SK-N-SH (cell line): Measurements from ENCODE around the gene MRPS6. TPM values are rescaled to one million over a fixed set of nuclear protein-coding genes. Genes with fewer than 3 reads are reported as not detected.

ENCODE experiments used
- CTCF ChIA-PET: fragments of 300-600, 350-600 bp; formaldehyde crosslinking; extraction: SDS; loops from one replicate; lab custom pipeline; 2021; lab: Yijun Ruan, JAX
- POLR2A ChIA-PET: fragments of 350-600 bp; sonication (Branson Sonifier 250); formaldehyde crosslinking; extraction: SDS; loops from one replicate; lab custom pipeline; 2020; ENCODE audit warnings: antibody characterized with exemption, inconsistent platforms; lab: Yijun Ruan, JAX
- DNase-seq: peaks from one replicate; pipeline ENCODE4 v3.0.0; 2012
- H2AFZ ChIP-seq: fragments of 200-600 bp; sonication (generic); 2 replicates; pipeline ENCODE4 v1.8.1; 2016; ENCODE audit warnings: antibody characterized with exemption, mild to moderate bottlenecking, low read depth
- H3F3A ChIP-seq: fragments of 200-600 bp; sonication (generic); replicated peaks from 2 replicates; pipeline ENCODE3; 2016; ENCODE audit warnings: antibody characterized with exemption, mild to moderate bottlenecking; ENCODE audit not compliant: insufficient read depth
- H3K27ac ChIP-seq, 2 experiments: fragments of 200-500 bp in 1 of 2; fragments of 200-600 bp in 1 of 2; sonication (Bioruptor generic) in 1 of 2; sonication (generic), shearing (Covaris generic) in 1 of 2; 2 replicates each; pipeline versions ENCODE4 v1.5.1 to v1.6.1; 2014 to 2016; ENCODE audit warnings: low read depth in 2 of 2, inconsistent platforms in 1 of 2, low read length in 1 of 2, mild to moderate bottlenecking in 1 of 2, mixed read lengths in 1 of 2
- H3K27me3 ChIP-seq: fragments of 200-600 bp; sonication (generic), shearing (Covaris generic); 2 replicates; pipeline ENCODE4 v1.6.1; 2016; ENCODE audit warnings: mixed run types; ENCODE audit not compliant: insufficient read depth
- H3K36me3 ChIP-seq, 2 experiments: fragments of 200-500 bp in 1 of 2; fragments of 200-600 bp in 1 of 2; sonication (Bioruptor generic) in 1 of 2; sonication (generic) in 1 of 2; replicated peaks in 1 of 2; 2 replicates each; pipeline versions ENCODE3 to v1.5.1; 2014 to 2016; ENCODE audit warnings: low read length in 1 of 2, mild to moderate bottlenecking in 1 of 2; ENCODE audit not compliant: insufficient read depth in 2 of 2, control insufficient read depth in 1 of 2
- H3K4me1 ChIP-seq, 2 experiments: fragments of 200-500 bp in 1 of 2; fragments of 200-600 bp in 1 of 2; sonication (Bioruptor generic) in 1 of 2; sonication (generic), shearing (Covaris generic) in 1 of 2; 2 replicates each; pipeline versions ENCODE4 v1.5.1 to v1.6.1; 2014 to 2016; ENCODE audit warnings: low read depth in 1 of 2, low read length in 1 of 2, mixed run types in 1 of 2; ENCODE audit not compliant: insufficient read depth in 2 of 2, control insufficient read depth in 1 of 2
- H3K4me2 ChIP-seq: fragments of 200-600 bp; sonication (generic), shearing (Covaris generic); 2 replicates; pipeline ENCODE4 v1.6.1; 2017; ENCODE audit warnings: mixed run types
- H3K4me3 ChIP-seq, 2 experiments: fragments of 200-500 bp in 1 of 2; fragments of 200-600 bp in 1 of 2; sonication (Bioruptor generic) in 1 of 2; sonication (generic), shearing (Covaris generic) in 1 of 2; 2 replicates each; pipeline versions ENCODE4 v1.5.1 to v1.8.1; 2014 to 2016; ENCODE audit warnings: low read depth in 2 of 2, inconsistent platforms in 1 of 2, low read length in 1 of 2, mild to moderate bottlenecking in 1 of 2, mixed read lengths in 1 of 2, moderate library complexity in 1 of 2
- H3K79me2 ChIP-seq: fragments of 200-600 bp; sonication (generic); 2 replicates; pipeline ENCODE4 v1.8.1; 2017; ENCODE audit warnings: mild to moderate bottlenecking; ENCODE audit not compliant: insufficient read depth
- H3K9ac ChIP-seq: fragments of 200-600 bp; sonication (generic); 2 replicates; pipeline ENCODE4 v1.6.1; 2017; ENCODE audit warnings: mixed run types
- H3K9me2 ChIP-seq: fragments of 200-600 bp; sonication (generic); 2 replicates; pipeline ENCODE4 v1.6.1; 2017; ENCODE audit warnings: mixed run types
- H3K9me3 ChIP-seq: fragments of 200-600 bp; sonication (generic); 2 replicates; pipeline ENCODE4 v1.6.1; 2017; ENCODE audit warnings: mixed run types, mild to moderate bottlenecking, moderate library complexity
- H4K20me1 ChIP-seq: fragments of 200-600 bp; sonication (generic); 2 replicates; pipeline ENCODE4 v1.6.1; 2017; ENCODE audit warnings: mild to moderate bottlenecking, mixed run types; ENCODE audit not compliant: insufficient read depth
- CHD2 ChIP-seq: fragments of 150-350 bp; IDR thresholded peaks from 2 replicates; pipeline ENCODE4 v1.6.1; 2018; ENCODE audit warnings: low read length; ENCODE audit not compliant: partially characterized antibody
- EP300 ChIP-seq, 2 experiments: IDR thresholded peaks; 2 replicates each; pipeline versions ENCODE4 v1.4.0 to v1.6.1; 2012; ENCODE audit warnings: borderline replicate concordance in 1 of 2, low read depth in 1 of 2, low read length in 1 of 2
- EZH2phosphoT487 ChIP-seq: fragments of 200-600 bp; sonication (generic); IDR thresholded peaks from 2 replicates; pipeline ENCODE4 v1.6.1; 2017; ENCODE audit warnings: low read depth, mixed run types, mild to moderate bottlenecking, antibody characterized with exemption, moderate library complexity, borderline replicate concordance
- FOSL2 ChIP-seq: IDR thresholded peaks from 2 replicates; pipeline ENCODE4 v1.4.0; 2012; ENCODE audit warnings: low read depth, mild to moderate bottlenecking, moderate library complexity, borderline replicate concordance
- FOXM1 ChIP-seq: IDR thresholded peaks from 2 replicates; pipeline ENCODE4 v1.4.0; 2012; ENCODE audit warnings: low read depth, mild to moderate bottlenecking
- JUND ChIP-seq: IDR thresholded peaks from 2 replicates; pipeline ENCODE4 v1.4.0; 2012
- MEF2A ChIP-seq: IDR thresholded peaks from 2 replicates; pipeline ENCODE4 v1.4.0; 2012; ENCODE audit warnings: low read depth, borderline replicate concordance
- NRF1 ChIP-seq: IDR thresholded peaks from 2 replicates; pipeline ENCODE4 v1.6.1; 2012; ENCODE audit warnings: low read depth, mild to moderate bottlenecking, low read length
- POLR2AphosphoS5 ChIP-seq: IDR thresholded peaks from 2 replicates; pipeline ENCODE4 v1.6.1; 2012; ENCODE audit warnings: low read depth, low read length
- RAD21 ChIP-seq: IDR thresholded peaks from 2 replicates; pipeline ENCODE4 v1.6.1; 2012; ENCODE audit warnings: mild to moderate bottlenecking, low read length
- SIN3A ChIP-seq: IDR thresholded peaks from 2 replicates; pipeline ENCODE4 v1.6.1; 2012; ENCODE audit warnings: low read depth, mild to moderate bottlenecking, low read length, moderate library complexity, borderline replicate concordance
- SMC3 ChIP-seq: IDR thresholded peaks from 2 replicates; pipeline ENCODE4 v1.6.1; 2012; ENCODE audit warnings: low read depth, low read length, improper control_type of control experiment
- TAF1 ChIP-seq: IDR thresholded peaks from 2 replicates; pipeline ENCODE4 v1.6.1; 2012; ENCODE audit warnings: low read depth, mild to moderate bottlenecking, low read length, moderate library complexity, borderline replicate concordance
- TCF12 ChIP-seq: IDR thresholded peaks from 2 replicates; pipeline ENCODE4 v1.4.0; 2012
- WGBS: methylation state at CpG from one replicate; pipeline ENCODE4 v1.1.6; 2017; ENCODE audit warnings: low lambda C conversion rate; 5-methylcytosine and 5-hydroxymethylcytosine counted together
- polyA plus RNA-seq, 3 experiments: library from polyadenylated mRNA; depleted of rRNA; stranded (reverse); fragments of >200 nt; gene quantifications; 2 replicates each; pipeline ENCODE4 v1.2.3, GENCODE V29; 2012
- TF ChIP-seq, protein P1 (sequence below): IDR thresholded peaks from 2 replicates; pipeline ENCODE4 v1.4.0; 2012; ENCODE audit warnings: low read depth
- TF ChIP-seq, protein P2 (sequence below): fragments of 150-350 bp; IDR thresholded peaks from 2 replicates; pipeline ENCODE4 v1.6.1; 2017; ENCODE audit warnings: antibody characterized with exemption, low read length, low read depth, borderline replicate concordance
- TF ChIP-seq, protein P3 (sequence below): IDR thresholded peaks from 2 replicates; pipeline ENCODE4 v1.6.1; 2012; ENCODE audit warnings: mild to moderate bottlenecking, low read depth, low read length, moderate library complexity
- TF ChIP-seq, protein P4 (sequence below): IDR thresholded peaks from 2 replicates; pipeline ENCODE4; 2012
- TF ChIP-seq, protein P5 (sequence below): fragments of 150-350 bp; IDR thresholded peaks from 2 replicates; pipeline ENCODE4 v1.6.1; 2016; ENCODE audit warnings: mild to moderate bottlenecking, low read depth, low read length
- TF ChIP-seq, protein P6 (sequence below): fragments of 200-600 bp; sonication (generic); IDR thresholded peaks from 2 replicates; pipeline ENCODE4 v1.6.1; 2017; ENCODE audit warnings: antibody characterized with exemption, mild to moderate bottlenecking, moderate library complexity

MRPS6 gene
- 26.8 and 69.2 TPM in 2 replicates for polyA plus RNA-seq (2012; rRNA removed)
- polyA plus RNA-seq (2012; cell fraction: cytosol; rRNA removed), result 69.5 and 89.7 TPM in 2 replicates
- 37.7 and 46.6 TPM in 2 replicates for polyA plus RNA-seq (2012; cell fraction: nucleus; rRNA removed)

DNA sequence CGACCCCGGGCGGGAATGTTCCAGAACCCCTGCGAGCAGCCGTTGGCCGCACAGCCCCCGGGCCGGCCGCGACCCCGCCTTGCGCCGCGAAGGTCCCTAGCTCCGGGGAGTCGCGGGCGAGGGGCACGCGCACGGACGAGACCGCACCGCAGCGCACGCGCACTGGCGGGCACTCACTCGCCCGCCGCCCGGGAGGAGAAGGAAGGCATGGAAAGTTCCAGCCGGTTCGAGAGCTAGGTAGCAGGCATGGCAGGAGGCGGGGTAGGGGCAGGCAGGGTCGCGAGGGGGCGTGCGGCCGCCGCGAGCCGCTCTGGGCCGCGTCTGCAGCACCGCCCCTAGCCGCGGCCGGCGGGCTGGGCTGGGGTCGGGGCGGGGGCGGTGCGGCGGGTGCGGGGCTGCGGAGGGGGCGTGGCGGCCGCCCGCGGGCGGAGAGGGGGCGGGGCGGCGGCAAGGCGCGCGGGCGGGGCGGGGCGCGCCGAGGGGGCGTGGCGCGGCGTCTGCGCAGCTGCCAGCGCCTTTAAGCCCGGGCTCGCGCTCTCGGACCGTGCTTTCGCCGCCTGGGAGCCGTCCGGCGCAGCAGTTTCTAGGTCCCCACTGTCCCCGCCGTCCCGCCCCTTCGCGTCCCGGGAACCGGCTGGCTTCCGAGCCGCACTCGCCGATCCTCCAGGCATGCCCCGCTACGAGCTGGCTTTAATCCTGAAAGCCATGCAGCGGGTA lies at the start of gene MRPS6, which contains the start of gene SLC5A3:
MRPS6 (plus strand) TSS at position 547 of the 717 bp plus-strand sequence; CDS start at position 670, 123 bp downstream.
SLC5A3 (plus strand) TSS at position 547 of the 717 bp plus-strand sequence. CDS start 21,621 bp downstream, outside the sequence.
- CTCF ChIA-PET, result interaction anchor here (0.7 to 5.5 kb wide), 11 partner anchors 10 to 275 kb away, joined by 3 to 43 read pairs (median 4); no protein-coding TSS in a partner anchor
- Histone ChIP-seq H3K4me3 (peak within 1 kb of the TSS; percentile 75 to 89), H3K4me2 (peak within 1 kb of the TSS; percentile 99), H3K79me2 (peaks cover 41% of the 10 kb centered on the region), H3K36me3 (peaks cover 3 to 28% of the 10 kb centered on the region in 2 experiments), H3F3A (no peaks in the 10 kb centered on the region), H3K9me3 (no peaks in the 10 kb centered on the region), H3K27ac (peak within 1 kb of the TSS; percentile 61 to 94; a peak in 3 of 4 replicates), H3K4me1 (peaks cover 18 to 26% of the 10 kb centered on the region in 2 experiments), H2AFZ (peak within 1 kb of the TSS; percentile 94), H3K9ac (peak within 1 kb of the TSS; percentile 79), H3K27me3 (no peaks in the 10 kb centered on the region), H4K20me1 (peaks cover 35% of the 10 kb centered on the region), H3K9me2 (no peaks in the 10 kb centered on the region)
- POLR2A ChIA-PET, result interaction anchor here (0.7 to 2.6 kb wide), 4 partner anchors 57 to 275 kb away, joined by 3 to 12 read pairs (median 4); no protein-coding TSS in a partner anchor
- 0% methylated on average over 4 of the region's 104 CpGs for WGBS
- peak; percentile 94 for DNase-seq
- TF ChIP-seq NRF1, result peak; percentile 76
- TF ChIP-seq, protein P1, sequence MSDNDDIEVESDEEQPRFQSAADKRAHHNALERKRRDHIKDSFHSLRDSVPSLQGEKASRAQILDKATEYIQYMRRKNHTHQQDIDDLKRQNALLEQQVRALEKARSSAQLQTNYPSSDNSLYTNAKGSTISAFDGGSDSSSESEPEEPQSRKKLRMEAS, result peak; percentile 46
- TF ChIP-seq, protein P2, sequence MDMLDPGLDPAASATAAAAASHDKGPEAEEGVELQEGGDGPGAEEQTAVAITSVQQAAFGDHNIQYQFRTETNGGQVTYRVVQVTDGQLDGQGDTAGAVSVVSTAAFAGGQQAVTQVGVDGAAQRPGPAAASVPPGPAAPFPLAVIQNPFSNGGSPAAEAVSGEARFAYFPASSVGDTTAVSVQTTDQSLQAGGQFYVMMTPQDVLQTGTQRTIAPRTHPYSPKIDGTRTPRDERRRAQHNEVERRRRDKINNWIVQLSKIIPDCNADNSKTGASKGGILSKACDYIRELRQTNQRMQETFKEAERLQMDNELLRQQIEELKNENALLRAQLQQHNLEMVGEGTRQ, result no peak
- TF ChIP-seq RAD21, result peak; percentile 27
- TF ChIP-seq FOXM1, result no peak
- TF ChIP-seq, protein P3, sequence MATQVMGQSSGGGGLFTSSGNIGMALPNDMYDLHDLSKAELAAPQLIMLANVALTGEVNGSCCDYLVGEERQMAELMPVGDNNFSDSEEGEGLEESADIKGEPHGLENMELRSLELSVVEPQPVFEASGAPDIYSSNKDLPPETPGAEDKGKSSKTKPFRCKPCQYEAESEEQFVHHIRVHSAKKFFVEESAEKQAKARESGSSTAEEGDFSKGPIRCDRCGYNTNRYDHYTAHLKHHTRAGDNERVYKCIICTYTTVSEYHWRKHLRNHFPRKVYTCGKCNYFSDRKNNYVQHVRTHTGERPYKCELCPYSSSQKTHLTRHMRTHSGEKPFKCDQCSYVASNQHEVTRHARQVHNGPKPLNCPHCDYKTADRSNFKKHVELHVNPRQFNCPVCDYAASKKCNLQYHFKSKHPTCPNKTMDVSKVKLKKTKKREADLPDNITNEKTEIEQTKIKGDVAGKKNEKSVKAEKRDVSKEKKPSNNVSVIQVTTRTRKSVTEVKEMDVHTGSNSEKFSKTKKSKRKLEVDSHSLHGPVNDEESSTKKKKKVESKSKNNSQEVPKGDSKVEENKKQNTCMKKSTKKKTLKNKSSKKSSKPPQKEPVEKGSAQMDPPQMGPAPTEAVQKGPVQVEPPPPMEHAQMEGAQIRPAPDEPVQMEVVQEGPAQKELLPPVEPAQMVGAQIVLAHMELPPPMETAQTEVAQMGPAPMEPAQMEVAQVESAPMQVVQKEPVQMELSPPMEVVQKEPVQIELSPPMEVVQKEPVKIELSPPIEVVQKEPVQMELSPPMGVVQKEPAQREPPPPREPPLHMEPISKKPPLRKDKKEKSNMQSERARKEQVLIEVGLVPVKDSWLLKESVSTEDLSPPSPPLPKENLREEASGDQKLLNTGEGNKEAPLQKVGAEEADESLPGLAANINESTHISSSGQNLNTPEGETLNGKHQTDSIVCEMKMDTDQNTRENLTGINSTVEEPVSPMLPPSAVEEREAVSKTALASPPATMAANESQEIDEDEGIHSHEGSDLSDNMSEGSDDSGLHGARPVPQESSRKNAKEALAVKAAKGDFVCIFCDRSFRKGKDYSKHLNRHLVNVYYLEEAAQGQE, result peak; percentile 53; the same call in 1 of the 2 replicates
- peak; percentile 21; the same call in 1 of the 2 replicates for TF ChIP-seq SMC3
- no peak for TF ChIP-seq MEF2A
- peak in 1 of 2 experiments; percentile 74; a peak in 2 of 4 replicates for TF ChIP-seq EP300 (IDR thresholded peaks at IDR 0.05; ENCODE audit: borderline replicate concordance in 1 of 2, low read depth in 1 of 2, low read length in 1 of 2)
- TF ChIP-seq CHD2, result peak; percentile 34
- TF ChIP-seq, protein P4, sequence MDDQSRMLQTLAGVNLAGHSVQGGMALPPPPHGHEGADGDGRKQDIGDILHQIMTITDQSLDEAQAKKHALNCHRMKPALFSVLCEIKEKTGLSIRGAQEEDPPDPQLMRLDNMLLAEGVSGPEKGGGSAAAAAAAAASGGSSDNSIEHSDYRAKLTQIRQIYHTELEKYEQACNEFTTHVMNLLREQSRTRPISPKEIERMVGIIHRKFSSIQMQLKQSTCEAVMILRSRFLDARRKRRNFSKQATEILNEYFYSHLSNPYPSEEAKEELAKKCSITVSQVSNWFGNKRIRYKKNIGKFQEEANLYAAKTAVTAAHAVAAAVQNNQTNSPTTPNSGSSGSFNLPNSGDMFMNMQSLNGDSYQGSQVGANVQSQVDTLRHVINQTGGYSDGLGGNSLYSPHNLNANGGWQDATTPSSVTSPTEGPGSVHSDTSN, result no peak
- TF ChIP-seq JUND, result no peak
- TF ChIP-seq SIN3A, result peak; percentile 72; the same call in 1 of the 2 replicates
- no peak for TF ChIP-seq FOSL2
- TF ChIP-seq, protein P5, sequence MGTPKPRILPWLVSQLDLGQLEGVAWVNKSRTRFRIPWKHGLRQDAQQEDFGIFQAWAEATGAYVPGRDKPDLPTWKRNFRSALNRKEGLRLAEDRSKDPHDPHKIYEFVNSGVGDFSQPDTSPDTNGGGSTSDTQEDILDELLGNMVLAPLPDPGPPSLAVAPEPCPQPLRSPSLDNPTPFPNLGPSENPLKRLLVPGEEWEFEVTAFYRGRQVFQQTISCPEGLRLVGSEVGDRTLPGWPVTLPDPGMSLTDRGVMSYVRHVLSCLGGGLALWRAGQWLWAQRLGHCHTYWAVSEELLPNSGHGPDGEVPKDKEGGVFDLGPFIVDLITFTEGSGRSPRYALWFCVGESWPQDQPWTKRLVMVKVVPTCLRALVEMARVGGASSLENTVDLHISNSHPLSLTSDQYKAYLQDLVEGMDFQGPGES, result no peak
- no peak for TF ChIP-seq EZH2phosphoT487
- TF ChIP-seq TCF12, result no peak
- TF ChIP-seq, protein P6, sequence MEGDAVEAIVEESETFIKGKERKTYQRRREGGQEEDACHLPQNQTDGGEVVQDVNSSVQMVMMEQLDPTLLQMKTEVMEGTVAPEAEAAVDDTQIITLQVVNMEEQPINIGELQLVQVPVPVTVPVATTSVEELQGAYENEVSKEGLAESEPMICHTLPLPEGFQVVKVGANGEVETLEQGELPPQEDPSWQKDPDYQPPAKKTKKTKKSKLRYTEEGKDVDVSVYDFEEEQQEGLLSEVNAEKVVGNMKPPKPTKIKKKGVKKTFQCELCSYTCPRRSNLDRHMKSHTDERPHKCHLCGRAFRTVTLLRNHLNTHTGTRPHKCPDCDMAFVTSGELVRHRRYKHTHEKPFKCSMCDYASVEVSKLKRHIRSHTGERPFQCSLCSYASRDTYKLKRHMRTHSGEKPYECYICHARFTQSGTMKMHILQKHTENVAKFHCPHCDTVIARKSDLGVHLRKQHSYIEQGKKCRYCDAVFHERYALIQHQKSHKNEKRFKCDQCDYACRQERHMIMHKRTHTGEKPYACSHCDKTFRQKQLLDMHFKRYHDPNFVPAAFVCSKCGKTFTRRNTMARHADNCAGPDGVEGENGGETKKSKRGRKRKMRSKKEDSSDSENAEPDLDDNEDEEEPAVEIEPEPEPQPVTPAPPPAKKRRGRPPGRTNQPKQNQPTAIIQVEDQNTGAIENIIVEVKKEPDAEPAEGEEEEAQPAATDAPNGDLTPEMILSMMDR, result no peak
- peak; percentile 95 for TF ChIP-seq POLR2AphosphoS5
- TF ChIP-seq TAF1, result peak; percentile 76
